CD4-positive, alpha-beta T cell treated with Interferon gamma for 1 hour (primary cell): ENCODE measurements around the gene ABI1.
"Not testable (repeated sequence)": the region's sequence is repeated elsewhere in the genome, so short reads cannot be mapped to it uniquely, and the experiment has no call there.

Source experiments
- DNase-seq: peaks from one replicate; pipeline ENCODE4 v3.0.0-alpha.2; 2020

ABI1 gene

DNA sequence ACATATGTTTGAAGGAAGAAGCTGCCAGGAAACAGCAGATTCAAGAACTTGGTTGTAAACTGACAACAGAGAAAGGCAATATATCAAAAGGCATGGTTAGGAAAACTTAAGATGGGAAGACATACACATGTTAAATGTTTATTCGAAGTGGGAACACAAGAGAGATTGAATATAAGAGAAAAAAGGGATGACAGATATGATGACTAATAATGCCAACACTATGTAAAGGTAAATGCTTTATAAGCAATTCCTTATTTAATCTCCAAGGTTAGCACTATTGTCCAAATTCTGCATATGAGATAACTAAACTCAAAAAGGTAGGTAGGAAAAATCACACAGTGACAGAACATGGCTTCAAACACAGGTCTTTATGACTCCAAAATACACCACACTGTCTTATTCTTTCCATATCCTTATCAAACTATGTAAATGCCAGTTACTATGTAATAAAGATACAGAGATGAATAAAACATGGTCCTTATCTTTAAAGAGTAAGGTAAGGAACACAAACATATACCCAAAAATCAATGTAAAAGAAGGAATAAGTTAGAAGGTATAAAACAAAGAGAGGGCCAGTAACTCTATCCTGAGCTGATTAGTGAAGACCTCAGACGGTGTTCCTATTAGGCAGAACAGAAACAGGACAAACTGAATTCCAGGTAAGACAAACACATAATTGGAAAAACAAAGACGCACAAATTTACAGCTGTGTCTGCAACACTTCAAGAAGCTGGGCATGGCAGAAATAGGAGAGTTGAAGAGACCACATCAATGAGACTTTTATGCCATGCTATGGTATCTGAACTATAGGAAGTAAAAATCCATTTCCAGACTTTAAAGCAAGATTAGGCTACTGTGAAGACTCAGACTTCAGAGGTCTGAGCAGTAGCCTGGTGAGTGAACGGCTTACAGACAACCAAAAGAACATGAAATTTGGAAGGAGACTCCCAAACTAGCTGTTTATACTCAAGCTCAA, 56.1 kb downstream of the ABI1 start:
- no peak for DNase-seq

DNA sequence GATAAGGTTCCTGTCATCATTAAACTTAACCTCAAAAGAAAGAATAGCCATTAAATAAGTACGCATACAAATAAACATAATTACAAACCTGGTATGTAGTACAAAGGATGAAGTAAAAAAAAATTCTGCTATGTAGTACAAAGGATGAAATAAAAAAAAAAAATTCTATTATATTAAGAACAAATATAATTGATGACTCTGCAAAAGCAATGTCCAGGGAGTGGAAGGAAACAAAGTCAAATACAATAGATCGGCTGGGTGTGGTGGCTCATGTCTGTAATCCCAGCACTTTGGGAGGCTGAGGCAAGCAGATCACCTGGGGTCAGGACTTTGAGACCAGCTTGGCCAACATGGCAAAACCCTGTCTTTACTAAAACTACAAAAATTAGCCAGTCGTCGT, 56.9 kb downstream of the ABI1 start:
- DNase-seq: no peak

DNA sequence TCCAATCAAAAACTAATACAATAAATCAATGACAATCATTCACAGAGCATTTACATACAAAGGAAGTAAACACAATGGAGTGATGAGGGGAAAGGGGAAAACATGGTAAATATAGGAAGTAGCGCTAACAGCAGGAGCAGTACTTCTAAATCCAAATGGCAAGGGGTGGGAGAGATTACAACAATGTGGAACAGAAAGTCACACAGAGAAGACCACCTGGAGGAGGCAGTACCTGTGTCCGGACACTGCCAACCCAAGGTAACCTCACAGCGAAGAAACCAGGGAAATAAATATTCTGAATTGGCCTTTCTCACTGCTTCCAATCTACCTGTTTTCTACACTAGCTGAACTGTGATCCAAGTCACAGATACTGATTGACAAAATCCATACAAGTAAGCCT, 58.2 kb downstream of the ABI1 start:
- no peak for DNase-seq

DNA sequence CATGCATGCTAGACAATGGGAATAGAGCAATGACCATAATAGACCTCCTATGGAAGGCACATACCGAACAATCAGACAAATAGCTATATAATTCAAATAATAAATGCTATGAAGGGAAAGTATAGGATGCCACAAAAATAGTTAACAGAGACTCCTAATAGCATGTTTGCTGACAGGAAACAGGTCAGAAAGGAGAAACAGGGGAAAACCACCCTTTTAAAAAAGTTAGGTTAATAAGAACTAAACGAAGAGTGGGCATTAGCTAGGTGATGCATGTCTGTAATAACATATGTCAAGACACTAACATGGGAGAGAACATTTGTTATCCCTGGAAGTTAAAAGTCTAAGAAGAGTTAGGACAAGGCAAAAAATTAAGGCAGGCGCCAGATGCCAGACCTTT, 58.9 kb downstream of the ABI1 start:
- no peak for DNase-seq

DNA sequence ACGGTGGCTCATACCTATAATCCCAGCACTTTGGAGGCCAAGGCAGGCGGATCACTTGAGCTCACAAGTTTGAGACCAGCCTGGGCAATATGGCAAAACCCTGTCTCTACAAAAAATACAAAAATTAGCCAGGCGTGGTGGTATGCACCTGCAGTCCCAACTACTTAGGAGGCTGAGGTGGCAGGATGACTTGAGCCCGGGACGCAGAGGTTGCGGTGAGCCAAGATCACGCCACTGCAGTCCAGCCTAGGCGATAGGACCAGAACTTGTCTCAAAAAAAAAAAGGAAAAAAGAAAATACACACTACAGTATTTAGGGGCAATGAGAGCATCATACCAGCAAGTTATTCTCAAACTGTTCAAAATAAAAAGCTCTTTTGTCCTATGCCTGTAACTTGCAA, 59.5 kb downstream of the ABI1 start:
- DNase-seq: no peak

DNA sequence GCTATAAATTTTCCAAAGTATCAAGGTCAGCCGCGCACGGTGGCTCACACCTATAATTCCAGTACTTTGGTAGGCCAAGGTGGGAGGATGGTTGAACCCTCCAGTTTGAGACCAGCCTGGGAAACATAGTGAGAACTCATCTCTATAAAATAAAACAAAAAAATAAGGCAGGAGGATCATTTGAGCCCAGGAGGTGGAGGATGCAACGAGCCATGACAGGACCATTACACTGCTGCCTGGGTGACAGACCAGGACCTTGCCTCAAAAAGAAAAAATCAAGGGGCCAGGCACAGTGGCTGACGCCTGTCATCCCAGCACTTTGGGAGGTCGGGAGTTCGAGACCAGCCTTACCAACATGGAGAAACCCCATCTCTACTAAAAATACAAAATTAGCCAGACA, 60.3 kb downstream of the ABI1 start:
- DNase-seq: no peak

DNA sequence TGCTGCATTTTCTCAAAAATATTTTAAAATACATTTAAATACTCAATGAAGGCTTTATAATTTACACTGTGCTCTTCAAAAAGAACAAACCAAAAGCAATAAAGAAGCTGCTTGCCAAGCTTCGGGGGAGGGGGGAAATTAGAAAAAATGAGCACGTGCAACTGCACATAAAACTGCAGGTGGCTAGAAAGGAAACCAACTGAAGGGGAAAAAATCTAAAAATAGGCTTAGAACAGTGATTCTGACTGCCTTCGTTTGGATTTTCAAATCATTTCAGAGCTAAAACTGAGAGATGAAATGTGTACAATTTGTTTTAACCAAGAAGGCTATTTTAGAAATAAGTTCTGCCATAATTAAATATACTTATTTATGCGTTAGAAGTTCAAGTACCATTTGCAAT, 61.4 kb downstream of the ABI1 start:
- peak; percentile 25 for DNase-seq

DNA sequence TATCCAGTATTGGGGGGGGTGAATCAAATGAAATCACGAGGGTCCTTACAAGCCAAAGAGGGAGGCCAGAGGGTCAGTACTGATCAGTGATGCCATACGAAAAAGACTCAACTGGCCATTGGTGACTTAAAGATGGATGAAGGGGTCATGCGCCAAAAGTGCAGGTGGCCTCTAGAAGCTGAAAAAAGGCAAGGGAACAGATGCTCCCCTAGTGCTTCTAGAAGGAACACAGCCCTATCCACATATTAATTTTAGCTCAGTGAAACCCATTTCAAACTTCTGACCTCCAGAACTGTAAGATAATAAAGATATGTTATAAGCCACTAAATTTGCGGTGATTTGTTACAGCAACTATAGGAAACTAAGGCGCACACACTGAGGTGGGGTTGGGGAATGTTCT, 62.5 kb downstream of the ABI1 start:
- DNase-seq: no peak

DNA sequence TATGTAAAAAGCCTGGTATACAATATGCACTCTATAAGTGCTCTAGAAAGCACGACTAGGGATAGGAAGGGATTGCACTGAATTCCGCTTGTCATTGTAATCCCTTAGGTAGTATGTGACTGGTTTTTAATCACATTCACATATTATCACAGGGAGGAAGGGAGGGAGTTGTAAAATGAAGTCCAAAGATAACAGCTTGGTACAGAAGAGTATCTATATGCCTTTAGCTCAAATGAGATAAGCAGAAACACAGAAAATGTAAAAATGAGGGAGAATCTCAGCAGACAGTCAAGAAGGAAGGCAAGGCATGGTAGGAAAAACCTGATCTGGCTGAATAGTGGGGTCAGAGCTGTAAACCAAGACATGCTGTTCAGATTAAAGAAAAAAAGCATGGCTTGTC, 63.4 kb downstream of the ABI1 start:
- DNase-seq: no peak

DNA sequence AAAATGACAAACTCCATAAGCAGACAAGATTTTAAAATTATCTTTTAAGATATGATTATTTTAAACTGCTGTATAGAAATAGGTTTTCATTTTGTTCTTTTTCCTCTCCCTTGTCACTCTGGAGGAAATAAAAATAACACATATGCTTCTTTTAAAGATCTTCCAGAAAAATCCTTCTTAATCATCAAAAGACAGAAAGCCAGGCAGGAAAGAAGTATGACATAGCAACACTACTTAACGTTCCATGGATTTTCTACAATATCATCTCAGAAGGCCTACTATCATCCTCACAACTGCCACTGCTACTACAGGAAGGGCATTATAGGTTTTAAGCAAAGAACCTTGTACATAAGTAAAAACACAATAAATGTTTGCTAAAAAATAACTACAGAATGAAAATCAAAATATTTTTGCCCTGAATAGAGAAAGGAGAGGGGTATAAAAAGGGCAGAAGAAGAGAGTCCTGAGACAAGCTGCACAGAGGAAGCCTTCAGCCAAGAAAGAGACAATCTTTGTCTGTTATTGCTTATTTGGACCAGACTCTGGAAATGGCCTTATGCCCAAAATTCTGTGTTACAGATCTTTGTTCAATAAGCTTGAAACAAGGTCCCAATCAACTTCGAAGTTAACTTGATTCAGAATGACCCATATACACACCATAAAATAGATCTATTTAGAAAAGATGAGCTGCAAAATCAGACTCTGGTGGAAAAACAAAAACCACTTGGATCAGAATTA, 67.8 kb downstream of the ABI1 start:
- no peak for DNase-seq

DNA sequence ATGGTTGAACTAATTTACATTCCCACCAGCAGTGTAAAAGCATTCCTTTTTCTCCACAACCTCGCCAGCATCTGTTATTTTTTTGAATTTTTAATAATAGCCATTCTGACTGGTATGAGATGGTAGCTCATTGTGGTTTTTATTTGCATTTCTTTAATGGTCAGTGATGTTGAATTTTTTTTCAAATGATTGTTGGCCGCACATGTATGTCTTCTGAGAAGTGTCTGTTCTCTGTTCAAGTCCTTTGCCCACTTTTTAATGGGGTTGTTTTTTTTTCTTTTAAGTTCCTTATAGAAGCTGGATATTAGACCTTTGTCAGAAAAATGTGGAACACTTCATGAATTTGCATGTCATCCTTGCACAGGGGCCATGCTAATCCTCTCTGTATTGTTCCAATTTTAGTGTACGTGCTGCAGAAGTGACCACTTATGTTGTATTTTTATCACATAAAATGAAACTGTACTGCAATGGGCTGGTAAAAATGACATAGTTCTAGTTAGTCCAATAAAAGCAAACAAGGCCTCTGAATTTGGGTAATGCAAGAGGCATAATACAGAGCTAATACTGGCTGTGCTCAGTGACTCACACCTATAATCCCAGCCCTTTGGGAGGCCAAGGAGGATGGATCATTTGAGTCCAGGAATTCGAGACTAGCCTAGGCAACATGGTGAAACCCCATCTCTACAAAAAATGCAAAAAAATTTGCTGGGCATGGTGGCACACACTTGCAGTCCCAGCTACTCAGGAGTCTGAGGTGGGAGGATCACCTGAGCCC, 70.3 kb downstream of the ABI1 start:
- DNase-seq: no peak

DNA sequence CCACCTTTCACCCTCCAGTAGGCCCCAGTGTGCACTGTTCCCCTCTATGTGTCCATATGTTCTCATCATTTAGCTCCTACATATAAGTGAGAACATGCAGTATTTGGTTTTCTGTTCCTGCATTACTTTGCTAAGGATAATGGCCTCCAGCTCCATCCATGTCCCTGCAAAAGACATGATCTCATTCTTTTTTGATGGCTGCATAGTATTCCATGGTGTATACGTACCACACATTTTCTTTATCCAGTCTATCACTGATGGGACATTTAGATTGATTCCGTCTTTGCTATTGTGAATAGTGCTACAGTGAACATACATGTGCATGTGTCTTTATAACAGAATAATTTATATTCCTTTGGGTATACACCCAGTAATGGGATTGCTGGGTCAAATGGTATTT, 71.0 kb downstream of the ABI1 start:
- not testable (repeated sequence) for DNase-seq

DNA sequence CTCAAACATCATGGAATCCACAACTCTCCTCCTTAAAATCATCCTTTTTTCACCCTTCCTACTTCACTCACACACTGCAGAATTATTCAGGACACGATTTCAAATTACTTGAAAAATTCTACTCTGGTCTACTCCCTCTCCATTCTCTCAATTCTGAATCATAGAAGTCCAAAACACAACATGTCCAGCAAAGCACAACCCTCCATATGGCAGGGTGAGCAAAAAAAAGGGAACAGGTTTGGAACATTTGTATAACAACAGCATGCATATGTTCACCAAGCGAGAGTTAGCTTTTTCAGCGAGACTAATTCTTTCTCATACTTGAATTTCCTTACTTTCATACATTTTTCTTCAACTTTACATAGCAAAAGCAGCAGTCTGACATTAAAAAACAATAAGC, 73.4 kb downstream of the ABI1 start:
- DNase-seq: no peak

DNA sequence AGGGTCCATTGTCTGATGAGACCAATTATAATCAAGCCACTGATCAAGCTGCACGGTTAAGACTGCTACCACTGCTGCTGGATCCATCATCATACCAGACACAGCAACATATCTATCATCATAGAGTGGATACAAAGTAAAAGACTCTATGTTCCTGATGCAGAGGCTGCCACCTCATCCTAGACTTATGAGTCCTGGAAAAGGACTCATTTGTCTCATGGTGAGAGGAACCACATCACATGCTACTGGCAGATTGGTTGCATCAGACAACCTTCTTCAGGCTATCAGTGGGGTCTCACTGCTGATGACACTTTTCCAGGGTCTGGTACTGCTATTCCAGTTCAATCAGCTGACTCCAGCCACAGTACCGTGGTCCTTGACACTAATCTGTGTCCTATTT, 79.0 kb downstream of the ABI1 start:
- DNase-seq: no peak

DNA sequence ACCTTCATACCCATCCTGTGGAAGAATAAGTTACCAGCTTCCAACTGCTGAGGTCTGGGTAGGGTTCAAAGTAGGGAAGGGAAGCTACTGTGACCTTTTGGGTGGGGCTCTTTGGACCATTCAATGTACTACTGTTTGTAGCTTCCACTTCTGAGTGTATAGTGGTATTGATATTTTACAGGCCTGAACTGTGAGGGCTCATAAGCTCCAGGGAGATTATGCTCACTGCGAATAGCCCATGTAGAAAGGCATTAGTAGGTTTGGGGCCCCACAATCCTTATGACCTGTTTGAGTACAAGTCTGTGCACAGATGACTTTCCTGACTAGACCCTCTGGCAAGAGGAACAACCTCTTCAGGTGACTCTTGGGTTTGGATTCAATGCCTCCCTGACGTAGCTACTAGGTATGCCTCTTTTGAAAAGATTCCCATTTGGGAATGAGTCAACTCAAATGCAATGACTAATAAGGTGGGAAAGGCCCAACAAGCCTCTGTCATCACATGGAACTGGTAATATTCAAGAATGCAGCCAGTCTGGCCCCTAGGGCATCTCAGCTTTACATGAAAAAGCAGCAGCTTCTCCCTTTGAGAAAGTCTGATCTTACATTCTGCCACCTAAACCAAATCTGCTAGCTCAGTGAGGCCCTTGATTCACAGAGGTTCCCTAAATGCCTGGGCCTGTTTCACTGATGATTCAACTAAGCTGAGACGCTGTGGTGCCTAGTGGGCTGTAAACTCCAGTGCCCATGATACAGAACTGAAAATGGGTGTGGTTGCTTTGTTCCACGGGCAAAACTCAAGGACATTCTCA, 79.8 kb downstream of the ABI1 start:
- peak; percentile 8 for DNase-seq

DNA sequence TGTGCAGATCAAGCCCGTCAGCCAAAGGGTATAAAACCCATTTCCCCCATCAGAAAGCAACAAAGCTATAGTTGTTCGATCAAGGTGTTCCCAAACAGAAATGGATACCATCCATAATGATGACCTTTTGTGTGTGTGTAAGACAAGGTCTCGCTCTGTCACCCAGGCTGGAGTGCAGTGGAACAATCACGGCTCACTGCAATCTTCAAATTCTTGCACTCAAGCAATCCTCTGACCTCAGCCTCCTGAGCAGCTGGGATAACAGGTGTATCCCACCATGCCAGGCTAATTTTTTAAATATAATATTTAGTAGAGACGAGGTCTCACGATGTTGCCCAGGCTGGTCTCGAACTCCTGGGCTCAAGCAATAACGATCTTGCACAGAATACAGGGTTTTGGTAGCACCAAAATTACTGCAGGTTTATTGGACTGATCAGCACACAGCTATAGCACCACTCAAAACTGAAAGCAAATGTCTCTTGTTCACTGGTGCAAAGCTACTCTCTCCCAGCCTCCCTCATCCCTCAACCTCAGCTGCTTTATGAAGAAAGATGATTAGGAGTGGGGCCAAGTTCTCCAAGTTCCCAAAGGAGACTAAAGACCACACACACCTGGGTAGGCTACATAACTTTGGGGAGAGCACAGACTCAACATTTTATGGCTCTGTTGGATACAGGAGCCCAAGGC, 80.5 kb downstream of the ABI1 start:
- DNase-seq: no peak

DNA sequence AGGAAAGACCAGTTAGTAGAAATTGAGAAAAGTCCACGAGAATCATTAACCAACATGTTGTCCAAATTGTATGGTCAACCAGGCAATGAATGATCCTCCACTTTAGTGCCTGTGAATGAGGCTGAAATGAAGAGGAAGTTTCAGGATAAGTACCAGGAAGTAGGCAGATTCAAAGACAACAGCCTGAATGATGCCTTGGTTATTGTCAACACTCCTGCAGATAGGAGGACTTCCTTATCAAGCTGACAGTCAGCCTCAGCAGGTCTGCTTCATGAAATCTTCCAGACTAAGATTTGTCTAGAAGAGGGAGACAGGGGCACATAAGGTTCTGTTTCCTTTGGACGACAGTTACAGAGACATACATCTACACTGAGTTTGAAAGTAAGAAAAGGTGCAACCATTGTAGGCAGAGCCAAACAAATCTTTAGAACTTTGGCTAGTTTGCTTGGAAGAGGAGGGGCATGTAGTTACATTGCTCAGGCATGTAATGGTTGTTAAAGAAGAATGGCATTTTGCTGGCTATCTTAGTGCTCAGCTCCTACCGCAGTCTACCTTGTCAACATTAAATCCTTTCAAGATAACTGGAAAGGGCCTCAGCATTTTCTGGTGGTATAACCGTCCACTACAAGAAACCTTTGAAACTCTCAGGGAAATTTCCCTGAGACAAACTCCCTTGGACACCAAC, 81.4 kb downstream of the ABI1 start:
- DNase-seq: no peak

DNA sequence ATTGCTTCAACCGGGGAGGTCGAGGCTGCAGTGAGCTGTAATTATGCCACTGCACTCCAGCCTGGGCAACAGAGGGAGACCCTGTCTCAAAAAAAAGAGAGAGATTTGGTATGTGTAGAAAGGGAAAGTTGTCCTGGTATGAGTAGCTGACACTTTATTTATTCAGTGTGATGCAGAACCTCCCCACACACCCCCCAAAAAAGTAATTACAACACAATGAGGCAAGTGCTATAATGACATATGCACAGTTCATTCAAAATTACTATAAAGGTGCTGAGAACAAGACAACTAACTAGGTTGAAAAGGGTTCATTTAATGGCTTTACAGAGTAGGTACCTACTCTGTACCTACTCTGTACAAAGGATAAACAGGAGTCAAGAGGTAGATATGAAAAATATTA, 83.1 kb downstream of the ABI1 start:
- DNase-seq: no peak

DNA sequence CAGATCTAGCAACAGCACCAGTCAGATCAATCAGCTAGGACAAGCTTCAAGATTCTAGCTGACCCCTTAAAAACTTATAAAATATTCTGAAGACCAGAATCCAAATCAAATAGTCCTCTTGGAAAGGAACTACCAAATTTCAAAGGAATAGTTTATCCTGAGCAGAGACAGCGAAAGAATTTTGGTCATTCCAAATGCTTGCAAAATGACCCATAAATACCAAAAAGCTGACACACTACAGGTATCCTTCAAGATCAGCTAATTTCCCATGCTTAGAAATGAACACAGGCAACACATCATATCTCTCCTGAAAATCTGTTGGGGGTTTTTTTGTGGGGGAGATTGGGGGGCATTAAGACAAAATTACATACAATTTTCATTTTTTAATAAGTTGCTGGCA, 84.5 kb downstream of the ABI1 start:
- no peak for DNase-seq

DNA sequence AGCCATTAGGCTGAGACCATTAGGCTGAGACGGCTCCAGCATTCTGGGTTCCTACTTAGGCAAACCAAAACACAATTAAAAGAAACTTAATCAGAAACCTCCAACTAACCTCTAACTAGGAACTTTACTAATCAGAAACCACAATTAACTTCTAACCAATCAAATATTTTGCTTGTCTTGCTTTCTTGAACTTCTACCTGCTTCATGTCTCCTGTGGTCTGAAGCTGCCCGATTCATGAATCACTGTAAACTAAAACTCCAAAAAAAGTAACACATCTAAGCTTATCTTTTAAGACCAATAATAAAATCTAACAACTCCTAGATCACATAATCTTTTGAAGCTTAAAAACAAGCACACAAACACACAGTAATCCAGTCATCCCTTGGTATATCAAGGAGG, 87.1 kb downstream of the ABI1 start:
- no peak for DNase-seq

DNA sequence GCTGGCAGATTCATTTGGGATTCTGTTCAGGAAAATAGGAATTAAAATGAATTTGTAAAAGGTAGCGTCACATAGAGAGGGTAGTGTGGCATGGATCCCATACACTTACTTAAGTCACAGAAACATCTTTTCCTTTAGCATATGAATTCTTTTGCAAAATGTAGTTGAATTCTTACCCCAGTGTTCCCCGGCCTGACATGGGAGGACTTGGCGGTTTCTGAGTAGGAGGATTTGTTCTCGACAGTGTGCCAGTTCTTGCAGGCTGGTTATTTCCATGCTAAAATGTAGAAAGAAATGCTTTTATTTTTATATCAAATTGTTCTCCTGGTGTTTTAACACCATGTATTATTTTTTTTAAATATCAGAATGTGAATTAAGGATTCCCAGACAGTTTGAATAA, 90.7 kb downstream of the ABI1 start:
- DNase-seq: no peak
